Measurements from ENCODE around the gene C6orf15. TPM values are rescaled to one million over a fixed set of nuclear protein-coding genes. Genes with fewer than 3 reads are reported as not detected.

Gene C6orf15
- total RNA-seq (2014; rRNA removed; shearing (Covaris generic)) = 0.13 and 0.33 TPM in 2 replicates

DNA sequence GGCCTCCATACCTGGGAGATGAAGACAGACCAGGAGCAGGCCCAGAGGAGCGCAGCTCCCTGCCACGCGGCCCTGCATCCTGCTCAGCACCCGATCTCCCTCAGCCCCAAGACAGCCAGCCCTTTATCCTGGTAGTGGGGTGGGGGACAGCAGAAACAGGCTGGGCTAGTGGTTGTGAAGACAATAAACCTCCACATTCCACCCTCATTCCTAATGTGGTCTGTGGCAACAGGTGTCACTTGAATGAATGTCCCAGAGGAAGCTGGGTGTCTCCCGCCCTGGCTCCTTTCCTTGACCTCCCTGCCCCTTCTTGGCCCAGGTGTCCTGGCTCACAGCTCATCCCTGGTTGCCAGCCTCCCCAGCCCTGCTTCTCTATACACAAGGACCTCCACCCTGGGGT lies at the start of gene C6orf15:
C6orf15 (minus strand) TSS at position 98 of the 400 bp plus-strand sequence; CDS start at position 78, 20 bp downstream.
- peak; percentile 26 for DNase-seq (ENCODE audit: low spot score)

DNA sequence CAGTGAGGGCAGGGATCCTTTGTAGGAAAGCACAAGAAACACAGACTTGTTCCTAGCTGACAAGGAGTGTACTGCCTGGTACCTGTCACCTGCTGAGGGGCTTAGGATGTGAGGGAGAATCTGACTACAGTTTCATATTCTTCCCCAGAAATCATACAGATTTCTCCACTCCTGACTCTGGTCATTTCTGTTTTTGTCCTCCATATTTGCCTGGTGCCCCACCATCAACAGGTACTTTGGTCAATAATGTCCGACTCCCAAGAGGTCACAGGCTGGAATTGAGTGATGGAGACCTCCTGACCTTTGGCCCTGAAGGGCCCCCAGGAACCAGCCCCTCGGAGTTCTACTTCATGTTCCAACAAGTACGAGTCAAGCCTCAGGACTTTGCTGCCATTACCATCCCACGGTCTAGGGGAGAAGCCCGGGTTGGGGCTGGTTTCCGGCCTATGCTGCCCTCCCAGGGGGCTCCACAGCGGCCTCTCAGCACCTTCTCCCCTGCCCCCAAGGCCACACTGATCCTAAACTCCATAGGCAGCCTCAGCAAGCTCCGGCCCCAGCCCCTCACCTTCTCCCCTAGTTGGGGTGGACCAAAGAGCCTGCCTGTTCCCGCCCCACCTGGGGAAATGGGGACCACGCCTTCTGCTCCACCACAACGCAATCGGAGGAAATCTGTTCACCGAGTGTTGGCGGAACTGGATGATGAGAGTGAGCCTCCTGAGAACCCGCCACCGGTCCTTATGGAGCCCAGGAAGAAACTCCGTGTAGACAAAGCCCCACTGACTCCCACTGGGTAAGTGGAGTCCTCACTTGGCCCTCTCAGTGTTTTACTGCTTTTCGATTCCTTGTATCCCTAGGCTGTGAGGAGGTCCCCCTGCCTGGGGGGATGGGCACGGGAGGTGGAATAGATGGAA lies 49.1 kb upstream of the C6orf15 start:
- no peak for DNase-seq (ENCODE audit: low spot score)

DNA sequence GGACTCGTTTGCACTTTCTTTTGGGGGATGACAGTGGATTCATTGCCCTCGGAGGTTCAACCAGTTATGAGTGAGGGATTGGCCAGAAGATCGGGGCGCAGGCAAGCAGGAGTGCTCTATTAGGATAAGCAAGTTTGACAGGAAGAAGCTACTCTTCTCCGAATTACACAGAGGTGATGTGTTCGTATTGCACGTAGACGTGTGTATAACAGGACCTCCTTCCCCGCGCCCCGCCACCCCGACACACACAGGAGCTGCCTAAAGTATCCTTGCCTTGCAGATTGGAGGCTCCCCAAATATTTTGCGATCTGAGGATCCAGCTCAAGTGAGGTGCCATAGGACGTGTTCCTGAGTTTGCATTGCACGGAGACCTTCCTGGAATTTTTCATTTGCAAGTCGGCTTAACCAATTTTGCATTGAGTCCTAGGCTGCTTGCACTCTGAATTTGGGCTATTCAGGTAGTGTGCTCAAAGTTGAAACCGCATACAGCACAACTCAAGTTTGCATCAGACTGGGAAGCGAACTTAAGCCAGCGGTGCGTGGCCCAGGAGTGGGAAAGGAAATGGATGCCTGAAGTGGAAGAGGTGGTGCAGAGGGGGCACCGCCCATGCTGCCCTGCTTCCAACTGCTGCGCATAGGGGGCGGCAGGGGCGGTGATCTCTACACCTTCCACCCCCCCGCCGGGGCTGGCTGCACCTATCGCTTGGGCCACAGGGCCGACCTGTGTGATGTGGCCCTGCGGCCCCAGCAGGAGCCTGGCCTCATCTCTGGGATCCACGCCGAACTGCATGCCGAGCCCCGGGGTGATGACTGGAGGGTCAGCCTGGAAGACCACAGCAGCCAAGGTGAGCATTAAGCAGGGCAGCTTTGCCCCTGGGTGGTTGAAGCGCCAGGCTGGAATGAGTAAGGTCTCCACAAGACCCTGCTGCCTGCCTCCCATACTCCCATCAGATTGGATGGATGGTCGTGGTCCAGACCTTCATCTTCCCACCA lies 46.8 kb upstream of the C6orf15 start:
- no peak for DNase-seq (ENCODE audit: low spot score)

DNA sequence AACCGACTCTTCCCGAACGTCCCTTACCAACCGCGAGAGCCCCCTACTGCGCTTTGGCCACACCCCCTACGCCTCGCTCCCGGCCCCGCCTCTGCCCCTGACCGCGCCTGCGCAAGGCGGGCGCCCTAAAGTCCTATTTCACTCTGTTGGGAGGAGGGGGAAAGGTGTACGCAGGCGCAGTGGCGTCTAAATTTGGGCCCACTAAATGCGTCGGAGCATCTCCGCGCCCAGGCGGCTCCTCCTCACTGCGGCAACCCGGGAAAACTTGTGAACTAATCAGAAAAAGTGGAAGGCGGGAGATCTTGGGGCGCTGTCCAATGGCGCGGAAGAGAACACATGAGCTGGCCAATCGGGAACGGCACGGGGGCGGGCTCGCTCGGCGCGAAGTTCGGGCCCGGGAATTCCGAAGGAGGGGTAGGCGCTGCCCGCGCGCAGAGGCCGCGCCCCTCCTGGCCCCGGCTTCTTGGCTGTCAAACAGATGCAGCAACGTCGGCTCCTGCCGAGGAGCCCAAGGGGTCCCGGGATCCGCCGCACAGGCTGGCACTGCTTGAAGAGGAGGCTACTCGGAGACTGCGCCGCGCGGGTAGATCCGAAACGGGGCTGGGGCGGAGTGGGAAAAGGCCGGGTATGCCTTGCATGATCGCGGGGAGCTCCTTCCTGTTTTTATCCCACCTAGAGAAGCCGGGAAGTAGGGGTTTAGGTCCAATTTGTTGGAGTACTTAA lies 45.9 kb upstream of the C6orf15 start, which contains the start of gene TCF19:
TCF19 (plus strand) TSS at position 450 of the 723 bp plus-strand sequence. CDS start 881 bp downstream, outside the sequence.
- DNase-seq (ENCODE audit: low spot score) = peak; percentile 98

DNA sequence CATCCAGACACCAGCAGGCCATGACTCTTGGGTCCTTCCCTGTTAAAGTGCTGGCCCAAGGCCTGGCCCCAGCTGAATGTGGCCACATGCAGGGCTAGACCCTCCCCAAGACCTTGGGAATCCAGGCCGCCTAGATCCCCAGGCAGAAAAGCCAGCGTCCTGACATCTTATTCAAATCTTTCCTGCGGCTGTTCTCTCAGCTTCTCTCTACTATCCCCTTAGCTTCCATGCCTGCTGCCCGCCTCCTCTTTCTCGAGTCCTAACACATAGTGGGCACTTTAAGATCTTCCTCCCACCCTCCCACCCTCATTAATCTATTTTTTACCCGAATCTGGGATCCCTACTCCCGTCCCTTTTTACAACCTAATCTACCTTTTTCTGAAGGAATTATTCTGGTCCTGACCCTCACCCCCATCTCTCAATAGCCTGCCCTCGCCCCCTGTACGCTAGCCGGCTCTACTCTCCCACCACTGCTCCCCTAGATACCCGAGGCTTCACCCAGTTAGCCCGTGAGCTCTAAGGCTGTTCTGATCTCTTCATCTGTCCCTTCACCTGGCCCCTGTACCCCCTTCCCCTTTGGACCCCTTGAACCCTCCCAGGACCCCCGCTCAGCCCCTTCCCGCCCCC lies 45.3 kb upstream of the C6orf15 start, which contains the start of gene CCHCR1:
CCHCR1 (minus strand) TSS at position 290 of the 627 bp plus-strand sequence; CDS start at position 88, 202 bp downstream.
- DNase-seq (ENCODE audit: low spot score) = no peak

DNA sequence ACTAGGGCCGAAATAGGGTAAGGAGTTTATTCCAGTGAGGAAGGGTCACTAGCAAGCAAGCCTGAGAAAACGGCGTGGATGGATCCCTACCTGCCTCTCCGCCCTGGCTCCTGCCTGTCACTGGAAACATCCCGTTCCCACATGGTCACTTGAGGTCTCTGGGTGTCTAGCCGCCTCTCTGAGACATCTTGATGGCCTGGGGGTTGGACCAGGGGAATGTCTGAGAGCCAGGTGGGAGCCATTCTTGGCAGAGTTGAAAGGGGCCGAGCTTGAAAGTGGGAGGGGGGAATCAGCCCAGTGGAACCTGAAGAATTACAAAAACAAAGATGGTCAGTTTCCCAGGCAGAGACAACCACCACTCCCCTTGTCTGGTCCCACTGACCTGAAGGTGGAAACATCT lies 44.3 kb upstream of the C6orf15 start:
- DNase-seq (ENCODE audit: low spot score) = no peak

DNA sequence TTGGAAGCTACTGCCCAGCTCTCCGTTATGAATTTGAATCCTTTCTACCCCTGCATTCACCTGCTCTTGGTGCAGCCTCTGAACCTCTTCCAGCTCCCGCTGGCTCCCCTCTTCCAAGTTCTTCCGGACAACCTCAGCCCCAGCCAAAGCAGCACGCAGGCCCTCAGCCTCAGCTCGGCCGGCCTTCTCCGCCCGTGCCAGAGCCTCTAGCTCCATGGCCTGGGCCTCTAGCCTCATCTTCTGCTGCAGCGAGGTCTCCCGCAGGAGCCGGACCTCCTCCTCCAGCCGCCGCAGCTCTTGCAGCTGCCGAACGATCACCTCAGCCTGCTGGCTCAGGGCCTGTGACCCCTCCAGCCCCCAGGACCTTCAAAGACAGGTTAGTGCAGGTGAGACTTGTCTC lies 42.1 kb upstream of the C6orf15 start:
- DNase-seq (ENCODE audit: low spot score) = no peak

DNA sequence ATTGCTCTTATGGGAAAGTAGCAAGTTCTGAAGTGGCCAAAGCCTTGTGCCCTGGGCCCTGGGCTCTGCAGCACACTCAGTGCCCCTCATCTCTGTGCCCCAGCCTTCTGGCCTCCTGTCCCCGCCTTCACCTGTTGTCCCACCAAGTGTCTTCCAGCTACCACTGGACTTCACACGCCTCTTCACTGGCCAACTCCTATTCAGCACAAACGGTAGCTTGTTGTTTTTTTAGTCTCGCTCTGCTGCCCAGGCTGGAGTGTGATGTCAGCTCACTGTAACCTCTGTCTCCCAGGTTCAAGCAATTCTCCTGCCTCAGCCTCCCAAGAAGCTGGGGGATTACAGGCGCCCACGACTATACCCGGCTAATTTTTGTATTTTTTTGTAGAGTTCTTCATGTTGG lies 40.4 kb upstream of the C6orf15 start:
- DNase-seq (ENCODE audit: low spot score) = no peak

DNA sequence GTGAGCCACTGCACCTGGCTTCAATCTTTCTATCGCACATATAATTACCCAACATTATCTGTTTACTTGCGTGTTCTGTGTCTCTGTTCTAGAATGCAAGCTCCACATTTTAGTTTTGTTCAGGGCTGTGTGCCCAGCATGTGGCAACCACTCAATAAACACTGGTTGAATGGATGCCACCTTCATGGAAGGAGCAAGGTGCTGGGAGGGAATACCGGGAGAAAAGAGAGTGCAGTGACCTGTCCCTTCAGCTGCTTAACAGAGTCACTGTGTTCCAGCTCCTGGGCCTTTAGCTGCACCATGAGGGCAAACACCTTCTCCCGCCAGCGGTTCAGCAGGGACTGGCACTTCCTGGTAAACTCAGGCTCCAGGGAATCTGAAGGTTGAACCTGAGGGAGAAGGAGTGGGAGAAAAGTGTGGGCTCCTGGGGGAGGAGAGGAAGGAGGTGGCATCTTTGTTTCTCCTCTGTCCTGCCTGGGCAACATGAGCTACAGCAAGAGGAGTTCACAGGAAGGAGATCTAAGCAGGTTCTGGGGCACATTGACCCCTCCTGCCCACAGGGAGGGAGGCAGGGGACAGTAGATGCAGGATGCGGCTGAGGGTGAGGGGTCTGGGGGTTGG lies 37.6 kb upstream of the C6orf15 start:
- no peak for DNase-seq (ENCODE audit: low spot score)

DNA sequence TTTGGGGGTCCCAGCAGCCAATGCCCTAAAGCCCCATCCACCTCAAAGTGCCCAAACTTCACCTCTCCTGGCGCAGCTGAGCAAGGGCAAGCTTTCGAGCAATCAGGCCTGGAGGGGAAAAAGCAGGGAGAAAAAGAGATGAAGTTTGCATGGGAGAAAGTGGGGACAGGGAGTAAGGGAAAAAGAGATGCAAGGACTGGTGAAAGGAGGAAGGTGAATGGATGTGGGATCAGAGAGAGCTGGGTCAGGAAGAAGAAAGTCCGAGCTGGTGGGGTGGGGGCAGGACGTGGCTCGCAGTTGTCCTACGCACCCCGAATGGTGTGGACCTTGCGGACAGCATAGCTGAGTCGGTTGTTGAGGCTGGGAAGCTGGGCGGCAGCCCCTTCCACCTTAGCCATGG lies 33.0 kb upstream of the C6orf15 start:
- no peak for DNase-seq (ENCODE audit: low spot score)

DNA sequence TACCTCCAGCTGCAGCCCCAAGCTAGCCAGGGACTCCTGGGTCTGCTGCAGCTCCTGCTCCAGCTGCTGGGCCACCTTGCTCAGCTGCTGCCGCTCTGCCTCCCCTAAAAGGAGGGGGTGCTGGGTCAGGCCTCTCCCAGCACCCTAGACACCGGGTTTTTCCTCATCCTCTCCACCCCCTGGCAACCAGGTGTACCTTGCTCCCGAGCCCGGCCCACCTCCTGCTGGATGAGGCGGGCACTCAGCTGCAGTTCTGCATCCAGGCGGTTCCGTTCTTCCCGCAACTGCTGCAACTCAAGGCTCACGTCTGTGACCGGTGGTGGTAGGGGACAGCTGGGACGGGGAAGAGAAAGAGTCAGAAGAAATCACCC lies 32.6 kb upstream of the C6orf15 start:
- DNase-seq (ENCODE audit: low spot score) = peak; percentile 16

DNA sequence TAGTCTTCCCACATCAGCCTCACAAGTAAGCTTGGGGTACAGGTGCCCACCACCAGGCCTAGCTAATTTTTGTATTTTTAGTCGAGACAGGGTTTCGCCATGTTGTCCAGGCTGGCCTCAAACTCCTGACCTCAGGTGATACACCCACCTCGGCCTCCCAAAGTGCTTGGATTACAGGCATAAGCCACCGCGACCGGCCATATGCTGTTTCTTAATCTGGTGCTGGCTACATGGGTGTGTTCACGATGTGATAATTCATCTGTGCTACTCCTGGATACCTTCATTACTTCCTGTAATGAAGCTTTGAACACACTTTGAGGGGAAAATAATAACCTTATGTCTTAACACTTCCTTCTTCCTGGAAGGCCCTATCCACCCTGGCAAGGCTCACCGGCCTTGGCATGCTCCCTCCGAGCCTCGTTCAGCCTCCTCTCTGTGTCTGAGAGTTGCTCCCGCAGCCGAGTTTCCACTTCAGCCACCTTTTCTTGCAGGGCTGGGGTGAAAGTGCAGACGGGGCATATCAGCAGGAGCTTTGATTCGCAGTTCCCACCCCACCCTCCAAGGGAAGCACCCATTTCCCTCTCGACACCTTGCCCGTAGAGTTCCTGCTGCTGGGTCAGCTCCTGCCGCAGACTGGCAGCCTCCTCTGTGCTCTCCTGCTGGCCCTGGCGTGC lies 32.1 kb upstream of the C6orf15 start:
- peak; percentile 41 for DNase-seq (ENCODE audit: low spot score)

DNA sequence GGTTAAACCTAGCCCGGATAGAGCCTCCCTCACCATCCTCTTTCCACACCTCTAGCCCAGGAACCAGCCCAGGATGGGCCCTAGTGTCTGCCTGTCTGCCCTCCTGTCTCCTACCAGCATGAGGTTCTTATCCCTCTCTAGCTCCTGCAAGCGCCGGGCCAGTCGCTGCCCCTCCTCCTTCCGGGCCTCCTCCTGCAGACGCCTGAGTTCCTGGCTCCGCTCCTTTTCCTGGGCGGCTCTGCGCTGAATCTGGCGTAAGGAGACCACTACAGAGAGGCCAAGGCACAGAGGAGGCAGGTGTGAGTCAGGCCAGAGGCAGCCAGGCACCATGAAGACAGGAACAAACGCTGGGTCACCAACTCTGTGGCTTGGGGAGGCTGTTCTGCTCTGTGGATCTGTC lies 30.8 kb upstream of the C6orf15 start:
- no peak for DNase-seq (ENCODE audit: low spot score)

DNA sequence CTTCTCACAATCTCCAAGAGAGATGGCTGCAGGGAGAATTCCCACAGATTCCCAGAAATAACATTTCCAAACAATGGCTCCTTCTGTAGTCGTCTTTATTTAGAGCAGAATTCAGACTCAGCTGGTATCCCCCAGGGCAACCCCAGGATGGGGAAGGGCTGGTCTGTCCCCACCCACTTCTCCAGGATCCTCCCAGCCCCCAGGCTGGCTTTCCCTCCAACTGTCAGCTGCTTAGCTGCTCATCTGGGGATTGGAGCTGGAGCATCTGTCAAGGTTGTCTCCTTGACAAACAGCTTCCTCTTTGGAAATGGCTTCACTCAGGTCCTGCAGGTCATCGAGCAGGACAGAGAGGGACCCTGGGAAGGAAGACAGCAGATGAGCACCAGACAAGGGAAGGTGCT lies 30.0 kb upstream of the C6orf15 start:
- DNase-seq (ENCODE audit: low spot score) = no peak

DNA sequence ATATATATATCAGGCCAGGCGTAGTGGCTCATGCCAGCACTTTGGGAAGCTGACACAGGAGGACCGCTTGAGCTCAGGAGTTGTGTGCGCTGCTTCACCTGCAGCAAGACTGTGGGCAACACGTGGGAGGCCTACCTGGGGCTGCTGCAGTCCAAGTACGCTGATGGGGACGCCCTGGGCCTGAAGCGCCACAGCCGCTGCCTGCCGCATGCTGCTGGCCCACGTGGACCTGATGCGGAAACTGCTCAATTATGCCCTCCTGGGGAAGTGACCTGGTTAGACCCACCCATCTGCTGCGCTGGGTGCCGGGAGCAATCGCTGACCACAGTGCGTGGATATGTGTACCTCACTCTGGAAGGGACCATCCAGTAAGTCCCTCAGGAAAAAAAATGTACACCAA lies 28.3 kb upstream of the C6orf15 start:
- no peak for DNase-seq (ENCODE audit: low spot score)

DNA sequence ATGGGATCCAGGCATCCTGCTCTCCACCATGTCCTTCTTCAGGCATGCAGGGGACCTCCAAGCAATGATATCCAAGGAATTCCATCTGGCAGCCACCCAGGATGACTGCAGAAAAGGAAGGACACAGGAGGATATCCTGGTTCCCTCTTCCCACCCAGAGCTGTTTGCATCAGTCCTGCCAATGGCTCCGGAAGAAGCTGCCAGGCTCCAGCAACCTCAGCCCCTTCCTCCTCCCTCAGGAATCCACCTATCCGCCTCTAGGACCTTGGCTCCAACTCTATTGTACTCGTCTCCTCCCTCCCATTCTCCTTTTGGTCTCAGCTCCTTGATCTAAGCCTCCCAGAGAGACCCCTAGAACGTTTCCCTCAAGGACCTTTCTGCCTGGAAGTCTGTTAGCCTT lies 27.2 kb upstream of the C6orf15 start:
- DNase-seq (ENCODE audit: low spot score) = peak; percentile 15

DNA sequence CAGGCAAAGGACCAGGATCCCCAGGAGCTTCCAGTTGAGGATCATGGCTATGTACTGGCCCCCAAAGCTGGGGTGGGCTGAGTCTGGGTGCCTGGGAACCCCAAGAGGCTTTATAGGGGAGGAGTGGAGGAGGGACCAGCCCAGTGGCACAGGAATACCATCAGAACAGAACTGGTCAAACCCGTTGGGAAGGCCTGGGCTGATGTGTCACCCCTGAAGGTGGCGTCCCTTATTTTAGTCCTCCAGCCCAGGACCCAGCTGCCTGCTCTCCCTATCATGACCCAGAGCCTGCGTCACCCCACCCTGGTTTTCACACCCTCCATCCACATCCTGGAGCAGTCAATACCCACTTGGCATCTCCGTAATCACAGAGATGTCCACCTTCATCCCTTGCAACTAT lies 26.6 kb upstream of the C6orf15 start, which contains the start of gene PSORS1C2:
PSORS1C2 (minus strand) TSS at position 85 of the 400 bp plus-strand sequence; CDS start at position 45, 40 bp downstream.
- peak; percentile 39 for DNase-seq (ENCODE audit: low spot score)

DNA sequence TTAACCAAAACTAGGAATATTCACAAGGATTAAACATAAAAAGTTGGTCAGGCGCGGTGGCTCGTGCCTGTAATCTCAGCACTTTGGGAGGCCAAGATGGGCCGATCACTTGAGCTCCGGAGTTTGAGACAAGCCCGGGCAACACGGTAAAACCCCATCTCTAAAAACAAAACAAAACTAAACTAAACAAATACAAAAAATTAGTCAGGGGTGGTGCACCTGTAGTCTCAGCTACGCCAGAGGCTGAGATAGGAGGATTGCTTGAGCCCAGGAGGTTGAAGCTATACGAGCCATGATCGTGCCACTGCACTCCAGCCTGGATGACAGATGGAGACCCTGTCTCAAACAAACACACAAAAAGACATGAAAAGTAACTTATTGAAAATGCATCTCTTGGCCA lies 23.3 kb upstream of the C6orf15 start:
- no peak for DNase-seq (ENCODE audit: low spot score)

DNA sequence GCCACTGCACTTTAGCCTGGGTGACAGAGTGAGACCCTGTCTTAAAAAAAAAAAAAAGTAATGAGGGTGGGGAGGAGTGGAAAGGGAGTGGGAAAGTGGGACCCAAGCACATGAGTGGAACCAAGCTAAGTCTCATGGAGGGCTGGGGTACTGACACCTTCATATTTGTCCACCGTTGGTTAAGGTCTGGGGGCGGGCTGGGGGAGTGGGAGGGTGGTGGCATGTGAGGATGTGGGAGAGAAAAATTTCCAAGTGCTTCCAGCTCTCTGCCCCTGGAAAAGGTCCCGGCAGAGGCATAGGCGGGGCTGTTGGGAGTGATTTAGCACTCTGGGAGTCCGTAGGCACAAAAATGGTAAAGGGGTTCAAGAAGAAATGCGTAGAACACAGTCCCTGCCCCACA lies 20.4 kb upstream of the C6orf15 start:
- no peak for DNase-seq (ENCODE audit: low spot score)

DNA sequence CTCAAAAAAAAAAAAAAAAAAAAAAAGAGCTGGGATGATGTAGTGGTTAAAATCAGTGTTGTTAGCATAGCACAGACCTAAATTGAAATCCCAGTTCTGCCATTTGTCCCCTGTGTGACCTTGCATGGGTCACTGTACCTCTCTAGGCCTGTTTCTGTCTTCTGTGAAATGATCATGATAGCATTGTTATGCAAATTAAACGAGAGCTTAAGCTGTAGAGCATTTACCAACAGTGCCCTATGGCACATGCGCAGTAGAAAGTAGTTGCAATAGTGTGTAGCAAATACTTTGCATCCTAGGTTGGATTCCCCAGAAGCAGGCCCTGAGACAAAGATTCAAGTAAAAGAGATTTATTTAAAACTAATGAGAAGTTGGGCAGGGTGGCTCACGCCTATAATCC lies 19.2 kb upstream of the C6orf15 start:
- no peak for DNase-seq (ENCODE audit: low spot score)

Measured in HT-29 (cell line).